ENCODE data around the gene IGSF22.

GRCh38 chr11:18705651-18706281 is 20.2 kb downstream of the IGSF22 start:
- TF ChIP-seq GTF2F1 (IDR thresholded peaks at IDR 0.05; ENCODE audit: low read depth, low read length), result no peak
- TF ChIP-seq, protein P1, sequence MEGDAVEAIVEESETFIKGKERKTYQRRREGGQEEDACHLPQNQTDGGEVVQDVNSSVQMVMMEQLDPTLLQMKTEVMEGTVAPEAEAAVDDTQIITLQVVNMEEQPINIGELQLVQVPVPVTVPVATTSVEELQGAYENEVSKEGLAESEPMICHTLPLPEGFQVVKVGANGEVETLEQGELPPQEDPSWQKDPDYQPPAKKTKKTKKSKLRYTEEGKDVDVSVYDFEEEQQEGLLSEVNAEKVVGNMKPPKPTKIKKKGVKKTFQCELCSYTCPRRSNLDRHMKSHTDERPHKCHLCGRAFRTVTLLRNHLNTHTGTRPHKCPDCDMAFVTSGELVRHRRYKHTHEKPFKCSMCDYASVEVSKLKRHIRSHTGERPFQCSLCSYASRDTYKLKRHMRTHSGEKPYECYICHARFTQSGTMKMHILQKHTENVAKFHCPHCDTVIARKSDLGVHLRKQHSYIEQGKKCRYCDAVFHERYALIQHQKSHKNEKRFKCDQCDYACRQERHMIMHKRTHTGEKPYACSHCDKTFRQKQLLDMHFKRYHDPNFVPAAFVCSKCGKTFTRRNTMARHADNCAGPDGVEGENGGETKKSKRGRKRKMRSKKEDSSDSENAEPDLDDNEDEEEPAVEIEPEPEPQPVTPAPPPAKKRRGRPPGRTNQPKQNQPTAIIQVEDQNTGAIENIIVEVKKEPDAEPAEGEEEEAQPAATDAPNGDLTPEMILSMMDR (IDR thresholded peaks at IDR 0.05 in 2 of 3, conservative IDR thresholded peaks at IDR 0.05 in 1 of 3; ENCODE audit: insufficient read depth in 2 of 3, low read depth in 1 of 3, low read length in 3 of 3), result no peak
- no peak for TF ChIP-seq ESRRA (IDR thresholded peaks at IDR 0.05; ENCODE audit: borderline replicate concordance, low read depth)

Data from K562 (cell line).